Keratinocyte (primary cell): ENCODE results near the gene PHACTR1.

Experiments used
- CTCF ChIP-seq, 3 experiments: IDR thresholded peaks in 1 of 3; conservative IDR thresholded peaks in 1 of 3; optimal IDR thresholded peaks in 1 of 3; 2 replicates in 2 of 3; 3 replicates in 1 of 3; pipeline versions ENCODE3 to v1.5.1; 2011; ENCODE audit warnings: low read length in 3 of 3, mild to moderate bottlenecking in 3 of 3, moderate library complexity in 2 of 3, control low read depth in 1 of 3, inconsistent platforms in 1 of 3; ENCODE audit not compliant: insufficient read depth in 2 of 3; ENCODE audit errors: extremely low read depth in 1 of 3
- EZH2 ChIP-seq: IDR thresholded peaks from one replicate; pipeline ENCODE4 v1.6.1; 2012; ENCODE audit warnings: inconsistent platforms, mild to moderate bottlenecking, low read length, moderate library complexity

GRCh38 chr6:12804952-12805645 is 88.5 kb downstream of the PHACTR1 start:
- TF ChIP-seq CTCF (optimal IDR thresholded peaks at IDR 0.05 in 1 of 3, IDR thresholded peaks at IDR 0.05 in 1 of 3, conservative IDR thresholded peaks at IDR 0.05 in 1 of 3; ENCODE audit: extremely low read depth in 1 of 3, insufficient read depth in 2 of 3, low read length in 3 of 3) (no peak), EZH2 (no peak)
